Epithelial cell of esophagus (primary cell): Measurements from ENCODE around the gene CARNS1.
A peak's percentile ranks its signal among the peaks of the same experiment; 100 is the strongest.

ENCODE experiments used
- DNase-seq: peaks from one replicate; pipeline ENCODE4 v3.0.0; 2010; ENCODE audit warnings: low read depth
- H3K4me3 ChIP-seq: 2 replicates; pipeline ENCODE4 v1.5.1; 2011; ENCODE audit warnings: mild to moderate bottlenecking, low read length, control low read depth
- CTCF ChIP-seq: IDR thresholded peaks from 2 replicates; pipeline ENCODE4 v1.5.1; 2011; ENCODE audit warnings: low read depth, mild to moderate bottlenecking, low read length, control low read depth, inconsistent platforms; ENCODE audit not compliant: insufficient read depth; ENCODE audit errors: missing control alignments

CARNS1 gene

DNA sequence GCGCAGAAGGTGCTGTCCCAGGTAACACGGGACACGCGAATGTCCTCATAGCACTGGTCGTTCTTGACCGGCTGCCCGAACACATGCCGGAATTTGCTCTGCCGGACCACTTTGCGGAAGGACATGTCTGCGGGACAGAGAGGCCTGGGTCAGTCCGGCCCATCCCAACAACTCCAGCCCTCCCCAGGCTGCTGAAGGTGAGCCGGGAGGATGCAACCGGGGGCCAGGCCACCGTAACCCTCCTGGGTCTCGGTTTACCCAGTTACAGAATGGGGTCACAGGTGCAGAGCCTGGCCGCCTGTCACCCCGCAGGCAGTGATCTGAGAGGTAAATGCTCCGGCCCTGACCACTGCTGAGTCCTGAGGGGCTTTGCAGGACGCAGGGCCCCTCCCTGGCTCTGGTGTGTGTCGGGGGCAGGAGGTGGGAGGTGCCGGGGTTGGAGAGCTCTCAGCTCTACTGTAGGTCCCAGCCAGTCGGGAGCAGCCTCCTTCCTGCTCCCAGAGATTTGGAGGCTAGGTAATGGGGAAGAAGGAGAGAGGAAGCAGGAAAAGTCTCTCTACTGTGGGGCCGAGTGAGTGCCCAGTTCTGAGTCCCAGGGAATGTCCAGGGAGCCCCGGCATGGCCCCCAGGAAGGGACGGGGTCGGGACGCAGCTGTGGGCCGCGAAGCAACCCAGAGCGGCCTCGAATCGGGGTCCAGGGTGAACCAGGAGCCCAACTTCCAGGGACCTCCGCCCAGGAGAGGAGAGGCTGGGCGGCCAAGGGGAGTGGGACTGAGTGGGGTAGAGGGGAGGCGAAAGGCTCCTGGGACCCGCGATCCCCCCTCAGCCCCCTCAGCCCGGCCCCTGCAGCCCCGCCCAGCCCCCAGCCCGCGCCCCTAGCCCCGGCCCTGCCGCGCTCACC lies 27.3 kb downstream of the CARNS1 start:
- peak overlapping the region; percentile 76 for H3K4me3 ChIP-seq
- TF ChIP-seq CTCF: no peak
- no peak for DNase-seq

GRCh38 chr11:67445515-67445914 lies 30.0 kb downstream of the CARNS1 start:
- H3K4me3 ChIP-seq: no peak overlapping the region
- TF ChIP-seq CTCF: no peak
- no peak for DNase-seq

DNA sequence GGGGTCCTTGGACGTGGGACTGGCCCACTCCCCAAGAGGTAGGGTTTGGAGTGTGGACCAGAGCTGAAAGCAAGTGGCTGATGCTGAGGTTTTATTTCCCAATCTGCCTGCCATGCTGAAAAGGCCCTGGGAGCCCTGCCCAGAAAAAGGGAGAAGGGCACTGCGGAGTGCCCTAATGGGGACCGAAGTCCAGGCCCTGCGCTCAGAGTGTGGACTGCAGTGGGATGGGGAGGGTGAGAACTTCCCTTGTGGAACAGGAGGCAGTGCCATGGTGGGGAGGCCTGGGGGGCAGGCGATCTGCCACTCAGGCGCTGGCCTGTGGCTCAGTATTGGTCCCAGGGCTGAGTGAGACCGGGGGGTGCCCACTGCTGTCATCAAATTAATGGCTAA lies 32.7 kb downstream of the CARNS1 start:
- DNase-seq: no peak
- TF ChIP-seq CTCF: no peak
- no peak overlapping the region for H3K4me3 ChIP-seq

DNA sequence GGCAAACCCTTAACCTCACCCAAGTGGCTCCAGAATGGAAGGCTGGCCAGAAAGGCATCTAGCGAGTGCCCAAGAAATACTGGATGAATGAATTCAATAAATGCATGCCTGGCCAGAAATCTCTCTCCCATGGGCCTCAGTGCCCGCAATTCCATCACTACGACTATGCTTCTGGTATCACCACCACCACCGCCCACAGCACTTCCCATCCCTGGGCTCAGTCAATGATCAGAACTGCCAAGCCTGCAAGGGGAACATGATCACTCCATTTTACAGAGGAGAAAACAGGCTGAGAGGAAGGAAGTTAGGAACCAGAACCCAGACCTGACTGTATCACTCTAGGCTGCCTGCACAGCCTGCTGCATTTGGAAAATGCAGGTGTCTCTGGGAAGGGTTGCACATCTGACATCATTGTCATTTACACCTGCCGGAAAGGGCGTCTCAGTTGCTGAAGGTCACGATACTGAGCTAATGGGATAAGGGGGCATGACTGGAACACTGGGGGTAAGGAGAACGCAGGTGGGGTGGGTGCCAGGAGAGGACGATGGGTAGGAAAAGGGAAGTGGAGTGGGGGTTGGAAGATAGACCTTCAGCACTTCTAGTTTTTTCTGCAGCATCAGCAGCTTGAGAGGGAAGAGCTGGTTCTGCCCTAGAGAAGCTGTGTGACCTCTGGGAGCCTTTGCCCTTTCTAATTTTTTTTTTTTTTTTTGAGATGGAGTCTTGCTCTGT lies 33.8 kb downstream of the CARNS1 start:
- TF ChIP-seq CTCF: no peak
- DNase-seq: no peak
- H3K4me3 ChIP-seq: no peak overlapping the region

GRCh38 chr11:67450796-67451657 lies 35.5 kb downstream of the CARNS1 start:
- DNase-seq: no peak
- no peak for TF ChIP-seq CTCF
- H3K4me3 ChIP-seq: no peak overlapping the region

GRCh38 chr11:67451658-67451976 lies 36.1 kb downstream of the CARNS1 start:
- TF ChIP-seq CTCF: no peak
- no peak for DNase-seq
- no peak overlapping the region for H3K4me3 ChIP-seq
